RWPE2 (cell line): Measurements from ENCODE around the gene KRT84.

Experiments used
- ATAC-seq: fragments of 200-7000 bp; cut with Tn5 transposase; 3 replicates; pipeline ENCODE4 v1.9.1; 2021; ENCODE audit warnings: low read depth
- DNase-seq: peaks from one replicate; pipeline ENCODE4 v3.0.0-alpha.2; 2020; ENCODE audit warnings: low spot score
- H3K27ac ChIP-seq: fragments of 450-650 bp; 2 replicates; pipeline ENCODE4 v1.5.1; 2017; ENCODE audit warnings: mild to moderate bottlenecking; ENCODE audit not compliant: poor library complexity, severe bottlenecking
- H3K27me3 ChIP-seq: fragments of 250-450 bp; sonication (Bioruptor Pico); 2 replicates; pipeline ENCODE4 v1.5.1; 2021; ENCODE audit warnings: mild to moderate bottlenecking, moderate library complexity; ENCODE audit not compliant: insufficient read depth, poor library complexity, severe bottlenecking
- H3K36me3 ChIP-seq: fragments of 250-450 bp; sonication (Bioruptor Pico); 2 replicates; pipeline ENCODE4 v1.5.1; 2020; ENCODE audit warnings: low read depth, mild to moderate bottlenecking, moderate library complexity
- H3K4me1 ChIP-seq: fragments of 250-450 bp; sonication (Bioruptor Pico); 2 replicates; pipeline ENCODE4 v1.5.1; 2021; ENCODE audit warnings: mild to moderate bottlenecking, moderate library complexity; ENCODE audit not compliant: insufficient read depth, poor library complexity, severe bottlenecking
- H3K4me3 ChIP-seq: fragments of 250-450 bp; sonication (Bioruptor Pico); 2 replicates; pipeline ENCODE4 v1.5.1; 2021; ENCODE audit warnings: mild to moderate bottlenecking, moderate library complexity; ENCODE audit not compliant: severe bottlenecking
- H3K9me3 ChIP-seq: fragments of 250-450 bp; sonication (Bioruptor Pico); 2 replicates; pipeline ENCODE4 v1.5.1; 2021; ENCODE audit warnings: mild to moderate bottlenecking, moderate library complexity; ENCODE audit not compliant: severe bottlenecking
- CTCF ChIP-seq: fragments of 450-650 bp; IDR thresholded peaks from one replicate; pipeline ENCODE4 v1.5.1; 2017; ENCODE audit warnings: mild to moderate bottlenecking, moderate library complexity; ENCODE audit not compliant: poor library complexity, severe bottlenecking

The KRT84 gene

GRCh38 chr12:52362118-52362726, 23.2 kb downstream of the KRT84 start:
- peak; percentile 20 for TF ChIP-seq CTCF
- DNase-seq (peak; percentile 30), ATAC-seq (no peak)
- Histone ChIP-seq H3K4me1 (no peaks in the 10 kb centered on the region), H3K27me3 (no peaks in the 10 kb centered on the region), H3K9me3 (no peaks in the 10 kb centered on the region), H3K27ac (no peak overlapping the region), H3K36me3 (no peaks in the 10 kb centered on the region), H3K4me3 (no peak overlapping the region)

DNA sequence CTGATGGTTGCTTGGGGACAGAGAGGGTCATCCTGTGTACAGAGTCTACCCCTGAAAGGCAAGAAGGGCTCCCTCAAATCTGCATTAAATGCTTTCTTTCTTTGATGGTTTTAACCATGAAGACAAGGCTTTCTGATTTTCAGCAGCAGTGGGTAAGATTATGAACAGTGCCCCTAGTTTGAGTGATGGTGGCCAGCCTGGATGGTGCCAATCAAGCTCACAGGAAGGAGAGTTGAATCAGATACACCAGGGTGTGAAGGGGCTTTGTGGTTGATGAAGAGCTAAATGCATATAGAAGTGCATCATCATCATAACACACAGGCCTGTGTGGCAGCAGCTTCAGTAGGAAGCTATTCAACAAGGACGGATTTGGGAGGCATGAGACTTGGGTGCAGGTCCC, 23.9 kb downstream of the KRT84 start:
- Histone ChIP-seq H3K9me3 (no peaks in the 10 kb centered on the region), H3K4me1 (no peaks in the 10 kb centered on the region), H3K36me3 (no peaks in the 10 kb centered on the region), H3K27ac (no peak overlapping the region), H3K27me3 (no peaks in the 10 kb centered on the region), H3K4me3 (no peak overlapping the region)
- no peak for DNase-seq
- no peak for TF ChIP-seq CTCF
- no peak for ATAC-seq

DNA sequence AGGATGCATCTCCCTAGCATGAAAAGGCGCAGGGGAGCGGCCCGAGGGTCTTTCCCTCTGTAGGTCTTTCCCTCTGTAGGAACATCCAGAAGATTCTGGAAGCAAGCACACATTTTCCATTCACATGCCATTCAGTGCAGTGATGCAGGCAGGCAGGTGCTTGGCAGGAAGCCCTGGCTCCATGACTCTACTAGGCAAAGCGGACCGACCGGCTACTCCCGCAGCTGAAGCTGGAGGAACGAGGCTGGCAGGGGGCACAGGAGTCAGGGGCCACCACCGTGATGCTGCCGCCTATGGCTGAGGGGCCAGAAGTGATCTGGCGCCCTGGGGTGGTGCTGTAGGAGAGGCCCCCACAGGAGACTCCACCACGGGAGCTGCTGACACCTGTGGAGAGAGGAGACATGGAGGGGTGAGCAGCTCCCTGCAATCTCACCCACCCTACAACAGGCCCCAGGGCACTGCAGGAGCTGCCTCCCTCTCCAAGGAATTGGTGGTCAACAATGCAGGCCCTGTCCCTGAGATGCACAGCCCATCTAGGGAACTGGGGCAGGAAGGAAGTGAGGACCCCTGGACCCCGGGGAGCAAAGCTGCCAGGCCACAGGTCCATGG, 24.7 kb downstream of the KRT84 start:
- ATAC-seq = no peak
- no peak for TF ChIP-seq CTCF
- Histone ChIP-seq H3K27ac (no peak overlapping the region), H3K4me1 (no peaks in the 10 kb centered on the region), H3K4me3 (no peak overlapping the region), H3K36me3 (no peaks in the 10 kb centered on the region), H3K9me3 (no peaks in the 10 kb centered on the region), H3K27me3 (no peaks in the 10 kb centered on the region)
- peak; percentile 51 for DNase-seq

DNA sequence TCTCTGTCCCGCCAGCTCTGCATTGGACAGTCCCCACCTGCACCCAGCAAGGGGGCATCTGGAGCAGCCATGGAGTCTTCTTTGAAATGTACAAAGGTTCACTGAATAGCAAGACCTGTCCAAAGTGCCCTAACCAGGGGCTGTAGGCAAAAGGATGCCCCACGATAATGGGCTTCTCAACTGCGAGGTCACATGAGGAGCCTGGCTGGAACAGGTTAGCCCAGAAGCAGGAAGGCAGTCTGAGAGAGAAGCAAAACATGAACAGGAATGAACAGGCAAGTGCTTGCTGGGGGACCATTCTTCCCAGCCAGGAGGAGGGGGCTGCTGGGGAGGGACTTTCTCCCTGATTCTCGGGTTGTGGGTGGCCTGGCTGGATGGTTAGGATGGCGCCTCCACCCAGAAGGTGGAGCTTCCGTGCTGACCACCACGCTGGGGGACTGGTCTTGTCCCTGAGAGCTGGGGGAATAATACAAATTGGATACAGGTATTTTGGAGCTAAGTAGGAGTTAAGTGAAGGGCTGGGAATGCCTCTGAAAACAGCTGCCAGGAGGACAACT, 25.3 kb downstream of the KRT84 start:
- H3K9me3 ChIP-seq = no peaks in the 10 kb centered on the region
- H3K4me3 ChIP-seq = no peak overlapping the region
- TF ChIP-seq CTCF = no peak
- H3K4me1 ChIP-seq = no peaks in the 10 kb centered on the region
- ATAC-seq = no peak
- no peak for DNase-seq
- H3K36me3 ChIP-seq = no peaks in the 10 kb centered on the region
- H3K27me3 ChIP-seq = no peaks in the 10 kb centered on the region
- H3K27ac ChIP-seq = no peak overlapping the region

DNA sequence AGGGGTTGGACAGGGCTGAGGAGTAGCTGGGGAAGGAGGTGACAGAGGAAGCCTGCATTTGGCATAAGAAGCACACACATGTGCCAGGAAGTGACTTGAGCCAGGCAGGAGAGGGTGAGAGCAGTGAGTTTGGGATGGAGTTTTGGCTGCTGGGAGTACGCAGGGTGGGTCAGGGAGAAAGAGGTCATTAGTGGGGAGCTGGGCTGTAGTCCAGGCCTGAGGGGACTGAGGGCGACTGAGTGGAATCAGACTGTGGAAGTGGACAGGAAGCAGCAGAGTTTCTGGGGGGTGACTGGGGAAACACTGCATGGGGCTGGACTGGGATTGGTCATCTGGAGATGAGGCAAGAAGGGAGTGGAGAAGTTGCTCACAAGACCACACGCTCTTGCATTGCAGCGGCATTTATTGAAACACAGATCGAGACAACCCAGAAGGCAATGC, 25.8 kb downstream of the KRT84 start:
- H3K36me3 ChIP-seq = no peaks in the 10 kb centered on the region
- no peak overlapping the region for H3K27ac ChIP-seq
- no peaks in the 10 kb centered on the region for H3K4me1 ChIP-seq
- ATAC-seq = no peak
- no peak overlapping the region for H3K4me3 ChIP-seq
- no peaks in the 10 kb centered on the region for H3K9me3 ChIP-seq
- no peaks in the 10 kb centered on the region for H3K27me3 ChIP-seq
- TF ChIP-seq CTCF = no peak
- no peak for DNase-seq
